Measurements from ENCODE around the gene CYP4V2.

GRCh38 chr4:186260117-186260503 lies 68.7 kb downstream of the CYP4V2 start:
- TF ChIP-seq CTCF (IDR thresholded peaks at IDR 0.05), result no peak
- TF ChIP-seq EZH2 (IDR thresholded peaks at IDR 0.05; ENCODE audit: borderline replicate concordance, insufficient read depth, low read depth, low read length, poor library complexity, severe bottlenecking), result no peak

Measured in B cell (primary cell).